Large intestine (tissue), 3 donors: ENCODE measurements around the gene ADAMTS19. TPM values are rescaled to one million over a fixed set of nuclear protein-coding genes. Genes with fewer than 3 reads are reported as not detected.
"Not testable (repeated sequence)": the region's sequence is repeated elsewhere in the genome, so short reads cannot be mapped to it uniquely, and the experiment has no call there.

Experiments
- DNase-seq, 2 donors: peaks; one replicate each; pipeline versions ENCODE4 v3.0.0 to v3.0.0-alpha.2; 2013
- H3K27ac ChIP-seq: one replicate; pipeline ENCODE4 v1.5.1; 2013; ENCODE audit warnings: low read length
- H3K27me3 ChIP-seq: 2 replicates; pipeline ENCODE4 v1.6.1; 2013; ENCODE audit warnings: low read length; ENCODE audit not compliant: control insufficient read depth, insufficient read depth
- H3K36me3 ChIP-seq: 2 replicates; pipeline ENCODE4 v1.6.1; 2013; ENCODE audit warnings: low read length; ENCODE audit not compliant: control insufficient read depth, insufficient read depth
- H3K4me1 ChIP-seq: one replicate; pipeline ENCODE4 v1.6.1; 2013; ENCODE audit warnings: low read length; ENCODE audit not compliant: control insufficient read depth, insufficient read depth
- H3K4me3 ChIP-seq: one replicate; pipeline ENCODE4 v1.5.1; 2013; ENCODE audit warnings: low read length
- H3K9me3 ChIP-seq: one replicate; pipeline ENCODE4 v1.6.1; 2013; ENCODE audit warnings: mild to moderate bottlenecking, low read depth, low read length, moderate library complexity; ENCODE audit not compliant: control insufficient read depth
- WGBS: methylation state at CpG from one replicate; pipeline ENCODE4 v1.1.5; 2013; ENCODE audit warnings: low lambda C conversion rate; ENCODE audit not compliant: insufficient coverage; 5-methylcytosine and 5-hydroxymethylcytosine counted together
- polyA plus RNA-seq: library from polyadenylated mRNA; unstranded; fragments of 120-200 nt; gene quantifications from one replicate; pipeline ENCODE4 v1.2.1, GENCODE V29; 2013

The ADAMTS19 gene
- polyA plus RNA-seq, 1 donor = 4.8 TPM

DNA sequence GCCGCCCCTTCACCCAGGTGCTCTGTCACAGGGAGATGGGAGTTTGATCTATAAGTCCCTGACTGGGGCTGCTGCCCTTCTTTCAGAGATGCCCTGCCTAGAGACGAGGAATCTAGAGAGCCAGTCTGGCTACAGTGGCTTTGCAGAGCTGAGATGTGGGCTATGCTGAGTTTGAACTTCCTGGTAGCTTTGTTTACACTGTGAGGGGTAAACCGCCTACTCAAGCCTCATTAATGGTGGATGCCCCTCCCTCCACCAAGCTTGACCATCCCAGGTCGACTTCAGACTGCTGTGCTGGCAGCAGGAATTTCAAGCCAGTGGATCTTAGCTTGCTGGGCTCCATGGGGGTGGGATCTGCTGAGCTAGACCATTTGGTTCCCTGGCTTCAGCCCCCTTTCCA lies 124.4 kb downstream of the ADAMTS19 start:
- not testable (repeated sequence) for H3K36me3 ChIP-seq, H3K4me3 ChIP-seq, H3K27ac ChIP-seq, H3K4me1 ChIP-seq, DNase-seq, H3K27me3 ChIP-seq, H3K9me3 ChIP-seq
- no CpG with 5 or more reads among the region's 4 CpGs for WGBS

DNA sequence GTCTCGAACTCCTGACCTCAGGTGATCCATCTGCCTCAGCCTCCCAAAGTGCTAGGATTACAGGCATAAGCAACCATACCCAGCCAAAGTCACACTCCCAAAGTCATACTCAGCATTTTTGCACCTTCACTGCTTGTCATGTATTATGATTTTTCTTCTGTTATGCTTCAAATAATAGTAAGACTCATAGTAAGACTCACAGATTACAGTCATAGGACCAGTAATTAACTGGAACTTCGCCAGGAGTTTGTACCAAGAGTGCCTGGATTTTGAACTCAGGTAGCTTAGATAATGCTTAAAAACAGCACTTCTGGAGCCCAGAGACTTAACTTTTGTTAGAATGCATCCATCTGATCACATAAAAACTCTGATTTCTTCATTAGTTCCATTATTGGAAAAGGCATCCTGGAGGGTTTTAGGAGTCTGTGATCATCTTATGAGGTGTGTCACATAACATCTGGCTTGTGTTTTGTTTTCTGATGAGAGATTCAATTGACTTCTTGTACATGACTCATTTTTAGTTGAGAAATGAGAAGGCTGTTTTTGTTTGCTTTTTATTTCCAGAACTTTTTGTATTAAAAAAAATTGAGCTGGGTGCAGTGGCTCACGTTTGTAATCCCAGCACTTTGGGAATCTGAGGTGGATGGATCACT lies 131.5 kb downstream of the ADAMTS19 start:
- WGBS = no CpG with 5 or more reads among the region's 3 CpGs
- Histone ChIP-seq H3K4me1 (no peaks in the 10 kb centered on the region), H3K36me3 (no peaks in the 10 kb centered on the region), H3K27me3 (no peaks in the 10 kb centered on the region), H3K27ac (no peak overlapping the region), H3K9me3 (no peaks in the 10 kb centered on the region), H3K4me3 (no peak overlapping the region)
- no peak for DNase-seq

DNA sequence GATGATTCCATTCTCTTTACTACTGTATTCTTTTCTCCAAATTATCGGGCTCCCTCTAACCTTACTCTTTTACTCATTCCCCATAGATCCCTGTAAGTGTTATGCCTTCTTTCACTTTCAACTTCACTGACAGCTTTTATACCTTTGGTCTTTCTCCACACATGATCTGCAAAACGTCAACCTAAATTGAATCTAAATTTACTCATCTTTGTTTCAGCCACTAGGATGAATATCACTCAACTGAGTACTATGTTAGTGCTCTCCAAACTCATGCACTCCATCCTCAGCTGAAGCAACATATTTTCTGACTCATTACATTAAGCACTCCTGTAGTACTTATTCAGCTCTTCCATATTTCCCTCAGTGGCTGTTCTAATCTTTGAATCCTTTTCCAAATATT lies 133.4 kb downstream of the ADAMTS19 start:
- WGBS = 75% methylated on average over 2 of the region's 2 CpGs
- H3K27me3 ChIP-seq = no peaks in the 10 kb centered on the region
- H3K4me3 ChIP-seq = no peak overlapping the region
- H3K4me1 ChIP-seq = no peaks in the 10 kb centered on the region
- DNase-seq = no peak
- no peak overlapping the region for H3K27ac ChIP-seq
- H3K36me3 ChIP-seq = no peaks in the 10 kb centered on the region
- H3K9me3 ChIP-seq = no peaks in the 10 kb centered on the region

- Histone ChIP-seq H3K27me3 (no peaks in the 10 kb centered on the region), H3K27ac (no peak overlapping the region), H3K4me1 (no peaks in the 10 kb centered on the region), H3K9me3 (no peaks in the 10 kb centered on the region), H3K4me3 (no peak overlapping the region), H3K36me3 (no peaks in the 10 kb centered on the region)
- no CpG with 5 or more reads among the region's 2 CpGs for WGBS
- no peak for DNase-seq
Measured at GRCh38 chr5:129601576-129601975, 141.5 kb downstream of the ADAMTS19 start.

GRCh38 chr5:129608350-129608749 lies 148.3 kb downstream of the ADAMTS19 start:
- no CpG with 5 or more reads among the region's 1 CpG for WGBS

GRCh38 chr5:129609710-129610109 lies 149.6 kb downstream of the ADAMTS19 start:
- Histone ChIP-seq H3K27me3 (no peaks in the 10 kb centered on the region), H3K9me3 (no peaks in the 10 kb centered on the region), H3K27ac (no peak overlapping the region), H3K4me1 (no peaks in the 10 kb centered on the region), H3K36me3 (no peaks in the 10 kb centered on the region), H3K4me3 (no peak overlapping the region)
- no CpG with 5 or more reads among the region's 1 CpG for WGBS
- DNase-seq = no peak

More at GRCh38 chr5:129608350-129608749, 148.3 kb downstream of the ADAMTS19 start:
- H3K4me1 ChIP-seq = no peaks in the 10 kb centered on the region
- no peak overlapping the region for H3K27ac ChIP-seq
- DNase-seq = no peak
- no peak overlapping the region for H3K4me3 ChIP-seq
- no peaks in the 10 kb centered on the region for H3K36me3 ChIP-seq
- no peaks in the 10 kb centered on the region for H3K9me3 ChIP-seq
- no peaks in the 10 kb centered on the region for H3K27me3 ChIP-seq

DNA sequence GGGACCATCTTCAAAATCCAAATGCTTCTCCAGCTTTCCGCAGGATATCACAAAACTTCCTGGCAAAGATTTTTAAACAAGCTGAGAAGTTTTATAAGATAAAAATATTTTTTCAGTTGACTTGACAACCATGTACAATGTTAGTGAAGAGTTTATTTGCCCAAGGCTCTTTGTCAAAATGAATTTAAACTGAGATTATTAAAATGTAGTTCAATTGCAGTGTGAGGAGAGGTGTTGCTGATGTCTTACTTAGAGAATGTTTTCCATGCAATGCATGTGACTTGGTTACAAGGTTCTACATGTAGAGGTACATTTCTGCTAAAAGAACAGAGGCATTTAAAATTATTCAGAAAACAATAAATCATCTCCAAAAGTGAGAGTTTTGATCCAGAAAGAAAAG lies 156.4 kb downstream of the ADAMTS19 start:
- H3K27me3 ChIP-seq = no peaks in the 10 kb centered on the region

GRCh38 chr5:129617206-129617605 lies 157.1 kb downstream of the ADAMTS19 start:
- no peak for DNase-seq
- no peaks in the 10 kb centered on the region for H3K9me3 ChIP-seq
- WGBS = no CpG with 5 or more reads among the region's 1 CpG
- no peak overlapping the region for H3K27ac ChIP-seq
- no peak overlapping the region for H3K4me3 ChIP-seq
- H3K27me3 ChIP-seq = no peaks in the 10 kb centered on the region
- no peaks in the 10 kb centered on the region for H3K4me1 ChIP-seq
- H3K36me3 ChIP-seq = no peaks in the 10 kb centered on the region

More for the DNA sequence above, 156.4 kb downstream of the ADAMTS19 start:
- no peaks in the 10 kb centered on the region for H3K4me1 ChIP-seq
- H3K36me3 ChIP-seq = no peaks in the 10 kb centered on the region
- H3K4me3 ChIP-seq = no peak overlapping the region
- H3K27ac ChIP-seq = no peak overlapping the region
- DNase-seq = no peak
- H3K9me3 ChIP-seq = no peaks in the 10 kb centered on the region
- WGBS = no CpG with 5 or more reads among the region's 1 CpG

GRCh38 chr5:129619782-129620181 lies 159.7 kb downstream of the ADAMTS19 start:
- Histone ChIP-seq H3K9me3 (no peaks in the 10 kb centered on the region), H3K27me3 (no peaks in the 10 kb centered on the region), H3K27ac (no peak overlapping the region), H3K4me1 (no peaks in the 10 kb centered on the region), H3K4me3 (no peak overlapping the region), H3K36me3 (no peaks in the 10 kb centered on the region)
- 87% methylated on average over 2 of the region's 2 CpGs for WGBS
- no peak for DNase-seq

DNA sequence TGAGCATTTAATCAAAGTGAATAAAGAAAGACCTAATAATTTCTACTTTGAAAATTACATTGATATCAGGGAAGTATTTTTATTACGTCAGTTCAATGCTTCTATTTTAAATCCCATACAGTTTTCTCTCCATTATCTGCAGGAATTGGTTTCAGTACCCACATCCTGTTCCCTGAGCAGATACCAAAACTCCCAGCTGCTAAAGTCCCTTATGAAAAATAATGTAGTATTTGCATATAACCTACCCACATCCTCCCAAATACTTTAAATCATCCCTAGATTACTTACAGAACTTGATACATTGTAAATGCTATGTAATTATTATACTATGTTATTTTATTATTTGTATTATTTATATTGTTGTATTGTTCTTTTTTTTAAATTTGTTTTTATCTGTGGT lies 162.4 kb downstream of the ADAMTS19 start:
- no peaks in the 10 kb centered on the region for H3K36me3 ChIP-seq
- 100% methylated on average over 1 of the region's 1 CpG for WGBS
- no peaks in the 10 kb centered on the region for H3K9me3 ChIP-seq
- no peak overlapping the region for H3K4me3 ChIP-seq
- H3K27ac ChIP-seq = no peak overlapping the region
- no peaks in the 10 kb centered on the region for H3K4me1 ChIP-seq
- H3K27me3 ChIP-seq = no peaks in the 10 kb centered on the region
- no peak for DNase-seq

DNA sequence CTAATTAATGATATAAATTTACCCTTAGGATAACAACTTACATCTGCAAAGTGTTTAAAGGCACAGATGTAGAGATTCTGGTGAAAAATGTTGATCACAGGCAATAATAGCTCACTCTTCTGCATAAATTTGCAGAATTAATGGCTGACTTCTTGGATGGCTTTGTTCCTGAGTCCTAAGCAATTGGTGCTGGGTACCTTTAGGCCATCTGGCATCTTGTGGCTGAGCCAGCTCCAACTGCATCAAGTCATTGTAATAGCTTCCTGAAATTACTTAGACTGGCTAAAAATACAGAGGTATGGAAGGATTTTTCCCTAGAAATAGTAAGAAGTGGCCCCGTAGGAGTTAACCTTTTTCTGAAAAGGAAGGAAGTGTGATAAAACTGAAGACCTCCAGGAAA lies 169.5 kb downstream of the ADAMTS19 start:
- H3K4me3 ChIP-seq = no peak overlapping the region
- H3K4me1 ChIP-seq = no peaks in the 10 kb centered on the region
- H3K27ac ChIP-seq = no peak overlapping the region
- no peaks in the 10 kb centered on the region for H3K36me3 ChIP-seq
- H3K27me3 ChIP-seq = no peaks in the 10 kb centered on the region
- no peak for DNase-seq
- WGBS = 100% methylated on average over 1 of the region's 1 CpG
- H3K9me3 ChIP-seq = peaks cover 6% of the 10 kb centered on the region
